HG03108 (cell line): ENCODE results near the gene MAMDC2.
"Not testable (repeated sequence)": the region's sequence is repeated elsewhere in the genome, so short reads cannot be mapped to it uniquely, and the experiment has no call there.

ENCODE experiments used
- ATAC-seq: cut with Tn5 transposase; IDR thresholded peaks from one replicate; pipeline ENCODE4 v1.9.1; 2021; ENCODE audit warnings: moderate library complexity; ENCODE audit not compliant: unreplicated experiment

Gene MAMDC2

DNA sequence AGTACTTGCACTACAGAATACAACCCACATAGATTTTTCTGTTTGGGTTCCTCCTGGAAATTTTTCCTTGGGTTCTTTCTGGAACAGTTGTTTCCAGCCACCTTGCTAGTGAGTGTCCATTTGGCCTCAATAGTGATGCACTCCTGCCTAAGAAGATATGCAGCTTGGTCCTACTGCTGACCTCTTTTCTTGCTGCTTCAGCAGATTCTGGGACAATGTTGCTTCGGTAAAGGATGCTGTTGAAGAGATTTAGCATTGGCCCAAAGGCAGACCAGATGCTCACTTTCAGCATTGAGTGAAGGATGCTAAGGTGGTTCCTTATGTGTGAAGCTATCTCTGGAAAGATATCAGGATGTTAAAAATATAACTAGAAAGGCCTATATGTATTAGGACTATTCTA, 128.9 kb downstream of the MAMDC2 start:
- ATAC-seq: no peak

DNA sequence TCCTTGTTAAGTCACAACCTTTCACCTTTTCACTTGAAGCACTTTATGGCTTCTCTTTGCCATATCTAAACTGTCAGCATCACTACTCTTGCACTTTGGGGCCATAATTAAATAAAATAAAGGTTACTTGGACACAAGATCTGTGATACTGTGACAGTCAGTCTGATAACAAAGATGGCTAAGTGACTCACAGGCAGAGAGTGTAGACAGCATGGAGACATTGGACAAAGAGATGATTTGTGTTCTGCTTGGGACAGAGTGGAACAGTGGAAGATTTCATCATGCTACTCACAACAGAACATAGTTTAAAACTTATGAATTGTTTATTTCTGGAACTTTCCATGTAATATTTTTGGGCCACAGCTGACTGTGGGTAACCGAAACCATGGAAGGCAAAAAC, 133.5 kb downstream of the MAMDC2 start:
- no peak for ATAC-seq

DNA sequence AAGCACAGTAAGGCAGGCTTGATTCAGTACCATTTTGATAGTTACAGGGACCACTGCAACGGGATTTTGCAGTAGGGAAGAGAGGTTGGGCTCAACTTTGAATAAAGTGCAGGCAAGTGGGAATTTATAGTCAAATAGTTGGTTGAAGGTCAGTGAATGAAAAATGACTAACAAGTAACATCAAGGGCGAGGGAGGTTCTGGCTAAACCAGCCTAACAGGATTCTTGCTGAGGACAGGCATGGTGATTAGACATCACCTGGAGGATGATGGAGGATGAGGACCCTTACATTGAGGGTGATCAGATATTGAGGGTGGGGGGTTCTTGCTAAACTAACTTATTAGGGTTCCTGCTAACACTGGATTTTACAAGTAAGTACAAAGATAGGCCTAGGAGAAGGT, 149.1 kb downstream of the MAMDC2 start:
- no peak for ATAC-seq

DNA sequence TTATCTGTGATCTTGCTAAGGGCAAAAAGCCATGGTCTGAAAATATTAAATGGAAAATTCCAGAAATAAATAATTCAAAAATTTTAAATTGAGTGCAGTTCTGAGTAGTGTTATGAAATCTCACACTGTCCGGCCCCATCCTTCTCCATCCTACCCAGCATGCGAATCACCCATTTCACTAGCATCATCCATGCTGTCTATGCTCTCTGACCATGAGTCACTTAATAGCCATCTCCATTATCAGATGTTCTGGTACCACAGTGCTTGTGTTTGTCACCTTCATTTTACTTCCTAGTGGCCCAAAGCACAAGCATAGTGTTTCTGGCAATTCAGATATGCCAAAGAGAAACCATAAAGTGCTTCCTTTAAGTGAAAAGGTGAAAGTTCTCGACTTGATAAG, 151.8 kb downstream of the MAMDC2 start:
- ATAC-seq: no peak

DNA sequence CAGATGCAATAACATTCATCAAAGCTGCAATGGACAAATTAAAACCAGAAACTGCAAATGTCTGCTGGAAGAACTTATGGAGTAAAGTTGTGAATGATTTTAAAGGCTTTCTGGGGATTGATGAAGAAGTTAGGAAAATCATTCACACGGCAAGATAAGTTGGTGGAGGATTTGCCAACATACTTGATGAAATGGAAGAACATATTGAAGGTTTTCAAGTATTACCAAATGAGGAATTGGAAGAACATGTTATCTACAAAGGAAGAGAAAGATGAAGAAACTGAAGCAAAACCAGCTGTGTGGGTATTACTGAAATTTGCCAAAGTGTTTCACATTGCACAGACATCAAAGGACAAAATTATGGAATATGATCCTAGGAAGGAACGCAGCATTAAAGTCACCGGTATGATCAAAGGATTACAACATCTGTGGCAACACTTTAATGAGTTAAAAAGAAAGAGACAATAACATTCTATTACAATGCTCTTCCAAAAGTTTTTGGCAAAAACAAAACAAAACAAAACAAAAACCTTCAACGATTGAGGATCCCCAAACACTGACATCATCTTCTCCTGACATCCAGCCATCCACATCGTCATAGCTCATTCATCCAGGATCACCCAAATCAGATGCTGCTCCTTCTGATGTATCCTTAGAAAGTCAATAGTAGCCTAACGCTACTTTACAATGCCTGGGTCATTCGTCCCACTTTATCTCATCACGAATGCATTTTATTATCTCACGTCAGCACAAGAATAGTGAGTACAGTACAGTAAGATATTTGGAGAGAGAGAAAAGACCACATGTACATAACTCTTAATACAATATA, 153.8 kb downstream of the MAMDC2 start:
- ATAC-seq: no peak

DNA sequence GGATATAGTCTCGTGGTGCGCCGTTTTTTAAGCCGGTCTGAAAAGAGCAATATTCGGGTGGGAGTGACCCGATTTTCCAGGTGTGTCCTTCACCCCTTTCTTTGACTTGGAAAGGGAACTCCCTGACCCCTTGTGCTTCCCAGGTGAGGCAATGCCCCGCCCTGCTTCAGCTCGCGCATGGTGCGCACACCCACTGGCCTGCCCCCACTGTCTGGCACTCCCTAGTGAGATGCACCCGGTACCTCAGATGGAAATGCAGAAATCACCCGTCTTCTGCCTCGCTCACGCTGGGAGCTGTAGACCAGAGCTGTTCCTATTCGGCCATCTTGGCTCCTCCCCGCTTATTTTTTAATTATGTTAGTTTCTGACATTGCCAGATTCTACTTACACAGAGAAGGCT, 161.1 kb downstream of the MAMDC2 start:
- not testable (repeated sequence) for ATAC-seq

DNA sequence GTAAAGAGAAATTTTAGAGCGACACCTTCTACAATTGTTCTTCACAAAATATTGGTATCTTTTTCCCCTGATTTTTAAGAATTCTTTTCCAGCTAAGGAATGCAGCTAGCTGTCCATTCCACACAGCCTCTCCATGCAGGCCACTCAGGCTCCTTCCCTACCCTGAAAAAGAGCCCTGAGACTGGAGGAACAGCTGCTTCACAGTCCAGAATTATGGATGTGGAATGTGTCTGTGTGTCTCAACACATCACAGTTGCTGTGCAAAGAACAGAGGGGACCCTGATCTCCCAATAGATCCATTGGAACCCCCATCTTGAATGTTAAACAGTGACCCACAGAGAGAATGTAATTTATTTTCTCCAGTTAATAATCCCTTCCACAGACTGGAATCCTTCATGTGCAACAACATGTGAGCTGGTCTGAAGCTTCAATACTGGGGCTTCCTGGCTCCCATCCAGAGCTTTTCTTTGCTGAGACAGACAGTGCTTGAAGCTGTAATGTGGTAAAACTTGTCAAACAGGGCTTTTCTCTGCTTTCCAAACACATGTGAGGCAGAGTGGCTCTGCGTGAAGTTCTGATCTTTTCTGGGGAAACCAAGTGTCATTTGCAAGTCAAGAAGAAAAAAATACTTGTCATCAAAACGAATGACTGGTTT, 161.8 kb downstream of the MAMDC2 start:
- no peak for ATAC-seq

DNA sequence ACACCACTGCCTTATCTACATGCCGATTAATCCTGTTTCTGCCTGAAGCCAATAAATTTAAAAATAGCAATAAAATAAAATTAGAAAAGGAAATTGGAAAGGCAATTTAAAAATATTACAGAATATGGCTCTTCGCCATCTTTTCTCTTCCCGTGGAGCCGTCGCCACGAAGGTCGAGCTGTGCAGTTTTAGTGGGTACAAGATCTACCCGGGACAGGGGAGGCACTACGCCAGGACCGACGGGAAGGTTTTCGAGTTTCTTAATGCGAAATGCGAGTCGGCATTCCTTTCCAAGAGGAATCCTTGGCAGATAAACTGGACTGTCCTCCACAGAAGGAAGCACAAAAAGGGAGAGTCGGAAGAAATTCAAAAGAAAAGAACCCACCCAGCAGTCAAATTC, 173.4 kb downstream of the MAMDC2 start:
- ATAC-seq: no peak

DNA sequence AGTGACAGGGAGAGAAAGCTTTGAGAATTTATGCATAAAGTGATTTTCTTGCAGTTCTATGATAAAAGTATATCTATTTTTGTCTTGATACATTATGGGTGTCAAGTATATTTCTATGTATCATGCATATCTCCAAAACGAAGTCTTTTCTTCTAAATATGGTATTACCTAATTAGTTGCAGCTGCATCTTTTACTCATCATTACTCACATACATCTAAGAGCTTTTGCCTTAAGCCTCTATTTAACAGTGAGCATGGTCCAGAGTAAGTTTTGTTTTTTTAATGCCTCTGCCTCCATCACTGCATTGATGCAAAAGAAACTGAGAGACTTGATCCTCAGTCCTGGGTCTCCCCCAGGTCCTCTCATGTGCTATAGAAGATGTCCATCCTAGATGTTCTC, 175.1 kb downstream of the MAMDC2 start:
- no peak for ATAC-seq

DNA sequence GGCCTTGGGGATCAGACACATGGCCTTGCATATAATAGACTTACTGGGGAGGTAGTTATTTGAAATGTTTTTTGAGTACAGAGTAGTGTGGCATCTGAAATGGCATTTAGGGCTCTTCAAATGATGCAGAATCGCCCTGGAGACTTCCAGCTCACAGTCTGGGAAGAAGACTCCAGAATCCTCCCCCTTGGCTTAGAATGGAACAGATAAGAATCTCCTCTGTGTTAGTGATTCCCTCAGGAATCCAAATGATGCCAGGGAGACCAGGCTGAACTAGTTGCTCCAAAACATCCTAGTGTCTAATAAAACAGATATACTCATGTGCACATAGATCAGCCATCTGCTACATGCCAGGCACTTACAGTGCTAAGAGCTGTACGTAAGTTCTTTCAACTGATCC, 176.6 kb downstream of the MAMDC2 start:
- no peak for ATAC-seq

DNA sequence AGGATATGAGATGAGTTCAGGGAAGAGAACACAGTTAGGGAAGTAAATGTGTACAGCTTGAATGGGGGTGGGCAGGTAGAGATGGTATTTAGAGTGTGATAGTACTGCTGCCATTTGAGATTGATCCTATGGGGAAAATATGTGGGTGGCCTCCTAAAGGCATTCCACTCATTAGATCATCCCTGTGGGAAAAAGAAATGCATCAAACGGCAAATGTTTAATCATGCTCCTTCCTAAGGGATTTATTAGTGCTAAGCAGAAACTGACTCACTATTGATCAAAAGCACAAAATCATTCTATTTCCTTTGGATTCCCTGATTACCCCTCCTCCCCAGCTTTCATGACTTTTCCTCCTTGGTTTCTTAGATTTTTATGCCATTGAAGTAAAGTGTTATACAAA, 178.7 kb downstream of the MAMDC2 start:
- no peak for ATAC-seq

DNA sequence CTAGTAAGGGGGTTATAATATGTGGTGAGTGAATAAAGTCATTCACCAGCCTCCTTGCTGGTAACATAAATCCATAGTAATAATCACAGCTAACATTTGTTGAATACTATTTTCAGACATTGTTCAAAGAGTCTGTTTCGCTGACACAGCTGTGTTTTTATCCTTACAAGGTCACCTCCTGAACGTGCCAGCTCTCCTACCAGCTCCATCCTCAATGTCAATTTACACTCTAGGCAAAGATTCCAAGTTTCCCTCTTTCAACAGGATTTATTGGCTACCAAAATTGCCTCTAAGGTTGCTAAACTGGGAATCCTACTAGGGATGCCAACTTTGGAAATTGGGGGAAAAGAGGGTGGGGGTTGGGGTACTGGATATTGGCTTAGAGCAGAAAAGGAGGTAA, 184.5 kb downstream of the MAMDC2 start:
- ATAC-seq: no peak

DNA sequence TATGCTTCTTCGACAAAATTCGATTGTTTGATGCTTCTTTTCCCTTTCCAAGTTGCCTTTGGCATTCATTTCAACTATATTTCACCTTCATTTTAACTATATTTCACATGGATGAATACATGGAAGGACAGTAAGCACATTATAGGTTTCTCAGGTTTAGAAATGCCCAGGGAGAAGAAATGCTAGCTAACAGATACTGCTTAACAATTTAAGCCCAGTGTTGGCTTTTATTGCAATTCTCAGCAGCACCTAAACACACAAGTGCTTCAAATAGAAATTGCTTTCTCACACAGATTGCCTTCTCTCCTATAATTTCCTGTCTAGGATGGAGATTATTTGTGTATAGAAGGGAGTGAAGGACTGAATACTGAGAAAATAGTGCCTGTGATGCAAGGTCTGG, 185.0 kb downstream of the MAMDC2 start:
- no peak for ATAC-seq

DNA sequence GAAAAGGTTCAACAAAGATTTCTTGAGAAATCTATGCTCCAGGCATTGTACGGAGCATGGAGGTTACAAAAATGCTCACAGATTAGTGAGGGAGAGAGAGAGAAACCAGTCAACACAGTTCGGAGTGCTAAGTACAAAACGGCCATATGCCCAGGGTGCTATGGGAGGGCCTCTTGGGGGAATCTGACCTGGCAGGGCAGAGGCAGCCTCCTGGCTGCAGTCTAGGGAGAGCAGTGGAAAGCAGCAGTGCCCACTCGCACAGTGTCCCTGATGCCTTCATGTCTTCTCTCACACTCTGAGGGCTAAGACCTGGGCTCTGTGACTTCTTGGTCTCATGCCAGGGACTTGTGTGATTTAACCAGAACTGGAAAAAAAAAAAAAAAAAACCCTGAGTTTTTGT, 185.4 kb downstream of the MAMDC2 start:
- no peak for ATAC-seq

DNA sequence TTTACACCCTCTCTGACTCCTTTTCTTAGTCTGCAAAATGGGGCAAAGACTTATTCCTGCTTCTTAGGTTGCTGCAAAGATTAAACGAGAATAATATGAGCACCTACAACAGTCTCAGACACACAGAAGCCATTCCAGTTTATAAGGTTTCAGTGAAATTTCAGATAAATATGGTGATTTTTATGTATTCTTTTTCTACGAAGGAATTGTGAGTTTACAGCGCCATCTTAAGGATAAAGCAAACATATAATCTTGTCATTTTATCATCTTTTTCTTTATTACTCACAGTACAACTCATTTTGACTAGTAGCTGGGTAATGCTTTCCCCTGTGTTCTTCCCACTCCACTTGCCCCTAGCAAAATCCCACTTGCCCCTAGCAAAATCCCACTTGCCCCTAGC, 185.9 kb downstream of the MAMDC2 start:
- ATAC-seq: no peak

DNA sequence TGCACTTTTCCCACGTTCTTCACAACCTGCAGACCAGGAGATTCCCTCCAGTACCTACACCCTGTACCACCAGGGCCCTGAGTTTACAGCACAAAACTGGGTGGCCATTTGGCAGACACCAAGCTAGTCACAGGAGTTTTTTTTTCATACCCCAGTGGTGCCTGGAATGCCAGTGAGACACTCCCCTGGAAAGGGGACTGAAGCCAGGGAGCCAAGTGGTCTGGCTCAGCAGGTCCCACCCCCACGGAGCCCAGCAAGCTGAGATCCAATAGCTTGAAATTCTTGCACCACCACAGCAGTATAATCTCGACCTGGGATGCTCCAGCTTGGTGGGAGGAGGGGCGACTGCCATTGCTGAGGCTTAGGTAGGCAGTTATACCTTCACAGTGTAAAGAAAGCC, 188.8 kb downstream of the MAMDC2 start:
- ATAC-seq: no peak

DNA sequence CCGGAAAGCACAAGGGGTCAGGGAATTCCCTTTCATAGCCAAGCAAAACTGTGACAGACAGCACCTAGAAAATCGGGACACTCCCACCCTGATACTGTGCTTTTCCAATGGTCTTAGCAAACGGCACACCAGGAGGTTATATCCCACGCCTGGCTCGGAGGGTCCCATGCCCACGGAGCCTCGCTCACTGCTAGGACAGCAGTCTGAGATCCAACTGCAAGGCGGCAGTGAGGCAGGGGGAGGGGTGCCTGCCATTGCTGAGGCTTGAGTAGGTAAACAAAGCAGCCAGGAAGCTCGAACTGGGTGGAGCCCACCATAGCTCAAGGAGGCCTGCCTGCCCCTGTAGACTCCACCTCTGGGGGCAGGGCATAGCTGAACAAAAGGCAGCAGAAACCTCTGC, 190.6 kb downstream of the MAMDC2 start:
- ATAC-seq: not testable (repeated sequence)

DNA sequence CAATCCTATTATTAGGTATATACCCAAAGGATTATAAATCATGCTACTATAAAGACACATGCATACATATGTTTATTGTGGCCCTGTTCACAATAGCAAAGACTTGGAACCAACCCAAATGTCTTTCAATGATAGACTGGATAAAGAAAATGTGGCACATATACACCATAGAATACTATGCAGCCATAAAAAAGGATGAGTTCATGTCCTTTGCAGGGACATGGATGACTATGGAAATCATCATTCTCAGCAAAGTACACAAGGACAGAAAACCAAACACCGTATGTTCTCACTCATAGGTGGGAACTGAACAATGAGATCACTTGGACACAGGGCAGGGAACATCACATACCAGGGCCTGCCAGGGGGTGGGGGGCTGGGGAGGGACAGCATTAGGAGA, 202.3 kb downstream of the MAMDC2 start:
- not testable (repeated sequence) for ATAC-seq

DNA sequence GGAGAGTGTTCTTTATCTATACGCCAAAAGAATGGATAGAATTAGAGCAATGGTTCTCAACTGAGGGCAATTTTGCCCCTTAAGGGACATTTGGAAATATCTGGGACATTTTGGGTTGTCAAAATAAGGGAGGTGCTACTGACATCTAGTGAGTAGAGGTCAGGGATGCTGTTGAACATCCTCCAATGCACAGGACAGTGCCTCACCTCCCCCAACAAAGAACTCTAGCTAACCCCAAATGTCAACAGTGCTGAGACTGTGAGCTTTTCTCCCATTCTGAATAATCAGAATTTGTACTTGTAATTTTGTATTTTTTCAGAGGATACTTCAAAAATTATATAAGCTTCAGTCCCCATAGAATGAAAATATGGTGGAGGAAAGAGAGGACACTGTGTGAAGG, 206.6 kb downstream of the MAMDC2 start:
- no peak for ATAC-seq

DNA sequence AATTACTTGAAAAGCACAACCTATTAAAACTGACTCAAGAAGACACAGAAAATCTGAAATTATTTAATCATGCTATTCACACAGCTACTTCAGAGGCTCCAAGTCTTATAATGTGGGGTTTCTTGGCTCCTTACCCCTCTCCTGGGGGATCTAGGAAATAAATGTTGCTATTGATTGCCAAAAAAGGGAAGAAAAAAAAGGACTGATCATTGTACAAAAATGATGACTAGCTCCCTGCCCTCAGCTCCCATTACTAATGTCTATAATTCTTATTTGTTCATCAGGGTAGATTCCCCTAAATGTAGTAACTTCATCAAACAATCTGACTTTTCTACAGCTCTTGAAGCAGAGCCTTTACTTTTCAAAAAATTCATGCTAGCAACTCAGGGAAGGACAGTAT, 211.8 kb downstream of the MAMDC2 start:
- ATAC-seq: no peak

DNA sequence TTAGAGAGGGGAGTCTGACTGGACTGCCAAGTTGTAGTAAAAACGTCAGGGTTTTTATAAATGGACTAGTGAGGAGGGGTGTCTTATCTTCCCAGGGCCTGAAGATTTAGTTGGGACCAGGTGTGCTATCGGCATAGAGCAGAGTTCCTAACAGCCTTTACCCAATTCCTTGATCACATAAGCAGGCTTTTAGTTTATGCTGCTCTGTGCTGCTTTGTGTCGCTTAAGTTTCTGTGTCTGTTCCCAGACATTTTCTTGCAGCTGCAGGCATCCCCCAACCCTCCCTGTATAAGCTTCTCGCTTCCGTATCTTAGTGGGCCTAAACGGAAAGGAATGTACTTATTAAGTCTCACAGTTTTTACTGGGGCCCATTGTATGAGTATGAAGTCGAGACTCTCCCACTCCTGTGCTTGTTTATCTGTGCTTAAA, 212.5 kb downstream of the MAMDC2 start:
- no peak for ATAC-seq

DNA sequence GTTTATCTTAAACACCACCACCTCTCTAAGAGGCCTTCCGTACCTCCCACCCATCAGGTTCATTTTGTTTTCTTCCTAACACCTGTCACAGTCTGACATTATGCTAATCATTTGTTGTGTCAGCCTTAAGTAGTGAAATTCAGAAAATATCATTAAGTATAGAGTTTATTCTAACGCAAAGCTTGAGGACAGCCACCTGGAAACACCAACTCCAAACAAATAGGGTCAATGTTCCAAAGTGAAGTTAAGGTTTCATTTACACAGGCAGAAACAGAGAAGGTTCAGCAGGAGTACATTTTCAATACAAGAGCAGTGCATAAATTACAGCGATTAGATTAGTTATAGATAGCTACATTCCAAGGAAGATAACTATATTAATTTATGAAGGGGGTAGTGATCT, 213.9 kb downstream of the MAMDC2 start:
- ATAC-seq: no peak
